HG03139 (cell line): ENCODE data around the gene HDGFL3.
A peak's percentile ranks its signal among the peaks of the same experiment; 100 is the strongest.
"Not testable (repeated sequence)": the region's sequence is repeated elsewhere in the genome, so short reads cannot be mapped to it uniquely, and the experiment has no call there.

Experiments
- ATAC-seq: cut with Tn5 transposase; IDR thresholded peaks from one replicate; pipeline ENCODE4 v1.9.1; 2021; ENCODE audit not compliant: unreplicated experiment

The HDGFL3 gene

GRCh38 chr15:83207660-83208366 is at the start of gene HDGFL3:
Gene HDGFL3 (minus strand): TSS chr15:83207823. CDS start chr15:83207414, 409 bp downstream.
- ATAC-seq: no peak

- no peak for ATAC-seq
Measured at GRCh38 chr15:83250781-83251180, 43.2 kb upstream of the HDGFL3 start.

GRCh38 chr15:83249030-83249343 is 41.4 kb upstream of the HDGFL3 start:
- no peak for ATAC-seq

GRCh38 chr15:83248151-83249029 is 40.8 kb upstream of the HDGFL3 start:
- ATAC-seq: no peak

- ATAC-seq: no peak
Measured at GRCh38 chr15:83243634-83244033, 36.0 kb upstream of the HDGFL3 start.

GRCh38 chr15:83230242-83230641 is 22.6 kb upstream of the HDGFL3 start:
- ATAC-seq: no peak

- no peak for ATAC-seq
Measured at GRCh38 chr15:83225449-83225848, 17.8 kb upstream of the HDGFL3 start.

GRCh38 chr15:83221781-83222180 is 14.2 kb upstream of the HDGFL3 start:
- not testable (repeated sequence) for ATAC-seq

- ATAC-seq: no peak
Measured at GRCh38 chr15:83219026-83219425, 11.4 kb upstream of the HDGFL3 start.

- ATAC-seq: no peak
Measured at GRCh38 chr15:83215306-83215705, 7.7 kb upstream of the HDGFL3 start.

- ATAC-seq: no peak
Measured at GRCh38 chr15:83210619-83211018, 3.0 kb upstream of the HDGFL3 start.

- no peak for ATAC-seq
Measured at GRCh38 chr15:83209333-83209732, 1.7 kb upstream of the HDGFL3 start.

GRCh38 chr15:83208367-83208661 is 691 bp upstream of the HDGFL3 start:
- ATAC-seq: no peak

GRCh38 chr15:83207009-83207659 is 489 bp downstream of the HDGFL3 start:
- ATAC-seq: no peak

GRCh38 chr15:83206526-83207008 is 1.1 kb downstream of the HDGFL3 start:
- no peak for ATAC-seq

GRCh38 chr15:83205725-83206324 is 1.8 kb downstream of the HDGFL3 start:
- ATAC-seq: no peak

GRCh38 chr15:83204697-83205096 is 2.9 kb downstream of the HDGFL3 start:
- no peak for ATAC-seq

GRCh38 chr15:83203543-83203942 is 4.1 kb downstream of the HDGFL3 start:
- no peak for ATAC-seq

- ATAC-seq: no peak
Measured at GRCh38 chr15:83200589-83200988, 7.0 kb downstream of the HDGFL3 start.

- ATAC-seq: no peak
Measured at GRCh38 chr15:83200162-83200561, 7.5 kb downstream of the HDGFL3 start.

- peak; percentile 76 for ATAC-seq
Measured at GRCh38 chr15:83199288-83199687, 8.3 kb downstream of the HDGFL3 start.
